GM12872 (cell line): Measurements from ENCODE around the gene KIAA1671.
A peak's percentile ranks its signal among the peaks of the same experiment; 100 is the strongest.

Experiments used
- CTCF ChIP-seq: IDR thresholded peaks from 3 replicates; pipeline ENCODE4 v1.5.1; 2011; ENCODE audit warnings: low read depth, mild to moderate bottlenecking, low read length, moderate library complexity; ENCODE audit not compliant: insufficient read depth

The KIAA1671 gene

GRCh38 chr22:24951942-24952836 lies at the start of gene KIAA1671:
Gene KIAA1671, plus strand, starts transcription at chr22:24952716. Its CDS starts 75,284 bp downstream, at chr22:25028000.
- peak; percentile 91 for TF ChIP-seq CTCF

- TF ChIP-seq CTCF = no peak
Measured at GRCh38 chr22:24905909-24906308, 46.6 kb upstream of the KIAA1671 start.

- TF ChIP-seq CTCF = no peak
Measured at GRCh38 chr22:24920029-24920428, 32.5 kb upstream of the KIAA1671 start.

- TF ChIP-seq CTCF = no peak
Measured at GRCh38 chr22:24925586-24926427, 26.7 kb upstream of the KIAA1671 start.

GRCh38 chr22:24926428-24926725 lies 26.1 kb upstream of the KIAA1671 start:
- TF ChIP-seq CTCF = no peak

- TF ChIP-seq CTCF = no peak
Measured at GRCh38 chr22:24926849-24927579, 25.5 kb upstream of the KIAA1671 start.

GRCh38 chr22:24928322-24928721 lies 24.2 kb upstream of the KIAA1671 start:
- TF ChIP-seq CTCF = no peak
